Adrenal gland (tissue), 5 donors: ENCODE results near the gene LRRC55.

Source experiments
- CTCF ChIP-seq, 6 experiments: fragments of 450-650 bp in 4 of 6; fragments of 200-600 bp in 2 of 6; sonication (generic) in 1 of 6; IDR thresholded peaks; 1 replicate in 5 of 6; 2 replicates in 1 of 6; pipeline versions ENCODE4 v1.5.1 to v1.8.0; 2016 to 2021; ENCODE audit warnings: antibody characterized with exemption in 6 of 6, mild to moderate bottlenecking in 2 of 6, moderate library complexity in 1 of 6
- POLR2A ChIP-seq, 2 donors: fragments of 450-650 bp; IDR thresholded peaks; one replicate each; pipeline ENCODE4 v1.6.1; 2017; ENCODE audit warnings: antibody characterized with exemption in 2 of 2, mild to moderate bottlenecking in 2 of 2, moderate library complexity in 1 of 2
- donor health status: DM: no; HTN: no; CAD: no.

- TF ChIP-seq CTCF (IDR thresholded peaks at IDR 0.05) (no peak), POLR2A (IDR thresholded peaks at IDR 0.05) (no peak)
These were observed at the start of gene LRRC55 for GRCh38 chr11:57181678-57182305.
